MM.1S (cell line): ENCODE data around the gene OGFOD3.

Source experiments
- EZH2 ChIP-seq: fragments of 300-600 bp; sonication (generic); optimal IDR thresholded peaks from 2 replicates; pipeline ENCODE3; 2017; ENCODE audit warnings: low read depth, mild to moderate bottlenecking, antibody characterized with exemption, low read length, mixed read lengths
- TF ChIP-seq, protein P1 (sequence below): fragments of 300-600 bp; sonication (generic); IDR thresholded peaks from 2 replicates; pipeline ENCODE4 v1.5.1; 2016; ENCODE audit warnings: antibody characterized with exemption, low read length, mixed read lengths

DNA sequence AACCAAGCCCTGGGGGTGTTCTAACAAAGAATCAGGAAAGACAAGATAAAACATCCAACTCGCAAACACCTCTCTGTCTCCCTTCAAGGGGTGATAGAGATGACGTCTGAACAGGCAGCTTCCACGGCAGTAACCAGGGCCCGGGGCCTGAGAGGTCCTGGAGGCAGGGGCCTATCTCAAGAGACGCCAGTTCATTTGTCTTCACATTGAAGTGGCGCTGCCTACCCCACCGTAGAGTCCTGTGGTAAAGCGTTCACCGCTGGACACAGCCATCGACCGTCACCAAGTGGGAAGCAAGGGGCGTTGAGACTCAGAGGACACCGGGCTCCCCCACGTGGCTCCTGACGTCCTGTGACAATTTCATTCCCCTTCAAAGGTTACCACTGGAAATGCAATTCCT lies 25.4 kb downstream of the OGFOD3 start:
- TF ChIP-seq EZH2 = no peak
- TF ChIP-seq, protein P1, sequence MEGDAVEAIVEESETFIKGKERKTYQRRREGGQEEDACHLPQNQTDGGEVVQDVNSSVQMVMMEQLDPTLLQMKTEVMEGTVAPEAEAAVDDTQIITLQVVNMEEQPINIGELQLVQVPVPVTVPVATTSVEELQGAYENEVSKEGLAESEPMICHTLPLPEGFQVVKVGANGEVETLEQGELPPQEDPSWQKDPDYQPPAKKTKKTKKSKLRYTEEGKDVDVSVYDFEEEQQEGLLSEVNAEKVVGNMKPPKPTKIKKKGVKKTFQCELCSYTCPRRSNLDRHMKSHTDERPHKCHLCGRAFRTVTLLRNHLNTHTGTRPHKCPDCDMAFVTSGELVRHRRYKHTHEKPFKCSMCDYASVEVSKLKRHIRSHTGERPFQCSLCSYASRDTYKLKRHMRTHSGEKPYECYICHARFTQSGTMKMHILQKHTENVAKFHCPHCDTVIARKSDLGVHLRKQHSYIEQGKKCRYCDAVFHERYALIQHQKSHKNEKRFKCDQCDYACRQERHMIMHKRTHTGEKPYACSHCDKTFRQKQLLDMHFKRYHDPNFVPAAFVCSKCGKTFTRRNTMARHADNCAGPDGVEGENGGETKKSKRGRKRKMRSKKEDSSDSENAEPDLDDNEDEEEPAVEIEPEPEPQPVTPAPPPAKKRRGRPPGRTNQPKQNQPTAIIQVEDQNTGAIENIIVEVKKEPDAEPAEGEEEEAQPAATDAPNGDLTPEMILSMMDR = no peak
